KG1 (cell line): Measurements from ENCODE around the gene CLIC6.

Experiments
- DNase-seq: peaks from one replicate; lab custom pipeline; 2025; lab: John Stamatoyannopoulos, UW

The CLIC6 gene

DNA sequence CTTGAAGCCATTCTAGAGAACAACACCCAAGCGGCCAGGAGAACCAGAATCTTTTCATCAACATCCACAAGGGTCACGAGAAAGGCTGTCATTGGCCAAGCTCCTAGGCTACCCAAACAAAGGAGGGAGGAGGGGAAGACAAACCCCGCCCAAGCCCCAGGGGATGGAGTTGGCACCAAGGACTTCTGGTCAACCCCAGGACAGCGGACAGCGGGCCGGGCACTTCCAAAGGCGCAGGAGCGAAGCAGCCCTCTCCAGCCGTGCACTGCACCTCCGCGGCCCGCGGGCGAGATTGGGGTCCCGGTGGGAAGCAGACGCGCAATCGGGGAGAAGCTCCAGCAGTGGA is at the start of gene CLIC6:
TSS of gene CLIC6 (plus strand) at position 192 of the 346 bp plus-strand sequence. CDS start 395 bp downstream, outside the sequence.
- DNase-seq, result no peak

- no peak for DNase-seq
Observed at GRCh38 chr21:34619841-34620665, 48.7 kb upstream of the CLIC6 start.

DNA sequence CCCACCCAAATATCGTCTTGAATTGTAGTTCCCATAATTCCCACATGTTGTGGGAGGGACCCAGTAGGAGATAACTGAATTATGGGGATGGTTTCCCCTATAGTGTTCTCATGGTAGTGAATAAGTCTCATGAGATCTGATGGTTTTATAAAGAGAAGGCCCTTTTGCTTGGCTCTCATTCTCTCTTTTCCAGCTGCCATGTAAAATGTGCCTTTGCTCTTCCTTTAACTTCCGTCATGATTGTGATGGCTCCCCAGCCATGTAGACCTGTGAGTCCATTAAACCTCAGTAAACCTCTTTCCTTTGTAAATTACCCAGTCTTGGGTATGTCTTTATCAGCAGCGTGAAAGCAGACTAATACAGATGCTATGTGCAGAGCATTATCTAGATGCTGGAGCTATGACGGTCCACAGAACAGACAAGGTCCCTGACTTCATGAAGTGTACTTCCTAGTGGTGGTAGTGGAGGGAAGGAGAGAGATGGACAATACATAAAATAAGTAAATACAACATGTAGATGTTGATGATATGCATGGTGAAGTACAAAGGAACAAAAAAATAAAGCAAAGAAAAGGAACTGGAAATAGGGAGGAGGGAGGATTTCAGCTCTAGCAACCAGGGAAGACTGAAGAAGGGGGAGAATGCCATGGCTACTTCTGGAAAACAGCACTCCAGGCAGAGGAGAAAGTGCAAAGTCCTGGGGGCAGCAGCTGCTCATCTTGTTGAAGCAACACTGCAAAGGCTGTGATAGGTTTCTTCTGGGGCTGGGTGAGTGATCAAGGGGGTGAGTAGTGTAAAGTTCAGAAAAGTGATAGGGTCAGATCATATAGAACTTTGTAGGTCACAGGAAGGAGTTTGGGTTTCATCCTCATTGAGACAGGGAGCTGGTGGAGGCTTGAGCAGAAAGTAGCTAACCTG is 47.1 kb upstream of the CLIC6 start:
- no peak for DNase-seq

GRCh38 chr21:34623516-34623915 is 45.3 kb upstream of the CLIC6 start:
- DNase-seq, result no peak

- no peak for DNase-seq
Observed at GRCh38 chr21:34625030-34625593, 43.7 kb upstream of the CLIC6 start.

GRCh38 chr21:34626131-34626530 is 42.7 kb upstream of the CLIC6 start:
- DNase-seq, result no peak

GRCh38 chr21:34630536-34631143 is 38.2 kb upstream of the CLIC6 start:
- DNase-seq, result peak; percentile 47

GRCh38 chr21:34632498-34632897 is 36.3 kb upstream of the CLIC6 start:
- no peak for DNase-seq

DNA sequence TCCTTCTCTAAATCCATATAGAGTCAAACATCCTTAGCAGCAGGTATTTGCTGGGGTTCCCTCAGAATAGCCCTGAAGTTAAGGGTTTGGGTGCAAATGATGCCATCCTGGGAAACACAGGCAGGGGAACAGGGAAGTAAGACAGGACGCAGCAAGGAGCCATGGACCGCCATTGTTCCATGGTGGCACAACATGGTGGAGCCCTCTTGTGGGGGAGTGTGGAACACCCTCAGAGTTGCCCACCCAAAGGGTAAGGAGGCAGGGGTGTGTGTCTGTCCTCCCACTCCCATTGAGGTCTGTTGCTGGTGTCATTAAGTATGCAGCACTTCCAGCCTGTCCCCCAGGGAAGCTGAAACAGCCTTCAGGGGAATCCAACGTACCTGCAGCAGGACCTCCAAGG is 33.5 kb upstream of the CLIC6 start:
- DNase-seq, result no peak

GRCh38 chr21:34636961-34637360 is 31.8 kb upstream of the CLIC6 start:
- DNase-seq, result no peak

DNA sequence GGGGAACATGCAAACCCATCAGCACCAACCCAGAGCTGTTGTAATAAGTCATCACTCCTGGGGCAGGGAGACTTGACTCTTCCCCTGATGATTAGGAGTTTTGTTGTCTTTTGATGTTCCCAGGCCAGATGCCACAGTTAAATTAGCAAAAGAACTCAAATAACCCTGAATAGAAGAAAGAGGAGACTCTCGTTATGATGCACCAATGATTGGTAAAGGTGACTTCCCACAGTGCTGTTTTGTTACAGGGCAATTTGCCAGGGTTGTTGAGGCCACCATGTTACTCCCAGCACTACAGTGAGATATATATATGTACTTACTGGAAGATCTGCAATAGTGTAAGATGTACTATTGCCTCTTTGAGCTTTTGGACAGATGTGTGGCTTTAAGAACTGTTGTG is 29.5 kb upstream of the CLIC6 start:
- DNase-seq, result no peak

DNA sequence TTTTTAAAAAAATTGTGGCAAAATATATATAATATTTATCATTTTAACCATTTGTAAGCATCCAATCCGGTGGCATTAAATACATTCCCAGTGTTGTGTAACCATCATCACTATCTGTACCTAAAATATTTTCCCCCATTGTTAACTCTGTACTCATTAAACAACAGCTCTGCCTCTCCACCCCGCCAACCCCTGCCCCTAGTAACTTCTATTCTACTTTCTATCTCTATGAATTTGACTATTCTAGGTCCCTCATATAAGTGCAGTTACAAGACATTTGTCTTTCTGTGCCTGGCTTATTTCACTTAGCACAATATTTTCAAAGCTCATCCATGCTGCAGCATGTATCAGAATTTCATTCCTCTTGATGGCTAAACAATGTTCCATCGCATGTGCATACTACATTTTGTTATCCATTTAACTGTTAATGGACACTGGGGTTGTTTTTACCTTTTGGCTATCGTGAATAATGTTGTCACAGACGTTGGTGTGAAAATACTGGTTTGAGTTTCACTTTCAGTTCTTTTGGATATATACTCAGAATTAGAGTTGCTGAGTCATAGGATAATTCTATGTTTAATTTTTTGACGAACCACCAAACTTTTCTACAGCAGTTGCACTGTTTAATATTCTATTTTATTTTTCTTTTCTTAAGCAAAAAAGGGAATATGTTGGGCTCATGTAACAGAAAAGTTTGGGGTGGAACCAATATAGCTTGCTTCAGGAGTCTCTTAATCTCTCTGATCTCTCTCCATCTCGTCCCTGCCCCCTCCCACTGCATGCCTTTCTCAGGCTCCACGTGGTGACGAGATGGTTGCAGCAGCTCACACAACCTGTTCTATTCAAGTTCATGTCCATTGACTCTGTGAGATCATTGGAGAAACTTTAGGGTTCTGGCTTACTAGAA is 28.7 kb upstream of the CLIC6 start:
- DNase-seq, result no peak

GRCh38 chr21:34640858-34641257 is 27.9 kb upstream of the CLIC6 start:
- no peak for DNase-seq

DNA sequence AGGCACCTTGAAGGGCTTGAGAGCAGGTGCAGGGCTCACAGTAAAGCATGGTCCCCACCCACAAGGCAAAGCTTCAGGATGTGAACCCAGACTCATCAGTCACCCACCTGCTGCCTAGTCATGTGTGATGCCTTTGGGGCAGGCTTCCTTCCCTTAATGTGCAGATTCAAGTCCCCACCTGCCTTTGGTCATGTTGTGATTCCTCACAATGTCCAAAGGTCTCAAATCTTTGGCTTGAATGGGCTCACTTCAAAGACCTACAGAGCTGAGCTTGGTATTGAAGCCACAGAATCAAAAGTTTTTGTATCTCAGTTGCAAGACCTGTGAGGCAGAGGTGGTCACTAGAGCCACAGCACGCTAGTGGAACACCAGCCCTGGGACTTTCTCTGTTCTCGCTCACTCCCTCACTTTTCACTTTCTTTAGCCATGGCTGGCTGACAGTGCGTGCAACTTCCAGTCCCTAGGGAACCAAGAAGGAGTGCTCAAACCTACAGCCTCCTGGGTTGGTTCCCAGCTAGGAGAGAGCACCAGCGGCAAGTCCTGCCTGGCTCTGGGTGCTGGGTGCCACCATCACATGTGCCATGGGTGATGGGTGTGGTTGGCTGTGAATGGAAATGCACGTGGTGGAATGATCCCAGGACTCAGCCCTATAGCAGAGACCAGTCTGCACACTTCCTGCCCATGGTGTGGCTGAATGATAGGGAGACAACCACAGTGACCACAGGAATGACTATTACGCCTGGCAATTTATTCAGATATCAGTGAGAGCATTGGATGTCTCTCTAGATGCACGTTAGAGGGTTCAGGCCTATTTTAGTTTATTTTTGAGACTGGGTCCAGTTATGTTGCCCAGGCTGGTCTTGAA is 26.4 kb upstream of the CLIC6 start:
- no peak for DNase-seq

DNA sequence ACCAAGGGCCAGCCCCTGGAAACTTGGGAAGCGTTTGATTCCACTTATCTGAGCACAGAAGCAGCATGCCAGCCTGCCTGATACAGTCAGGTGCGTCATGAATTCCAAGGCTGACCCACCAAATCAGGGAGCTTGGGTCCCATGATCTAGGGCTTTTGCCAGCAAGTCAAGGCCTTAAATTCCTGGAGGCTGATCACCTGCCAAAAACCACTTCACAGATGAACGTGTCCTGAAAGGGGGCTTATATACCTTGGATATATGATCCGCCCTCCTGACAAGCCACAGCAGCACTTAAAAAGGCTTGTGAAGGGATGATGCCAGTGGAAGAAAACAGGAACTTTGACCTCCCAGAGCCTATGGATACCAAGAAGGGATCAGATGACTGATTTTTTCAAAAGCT is 24.0 kb upstream of the CLIC6 start:
- DNase-seq, result no peak

DNA sequence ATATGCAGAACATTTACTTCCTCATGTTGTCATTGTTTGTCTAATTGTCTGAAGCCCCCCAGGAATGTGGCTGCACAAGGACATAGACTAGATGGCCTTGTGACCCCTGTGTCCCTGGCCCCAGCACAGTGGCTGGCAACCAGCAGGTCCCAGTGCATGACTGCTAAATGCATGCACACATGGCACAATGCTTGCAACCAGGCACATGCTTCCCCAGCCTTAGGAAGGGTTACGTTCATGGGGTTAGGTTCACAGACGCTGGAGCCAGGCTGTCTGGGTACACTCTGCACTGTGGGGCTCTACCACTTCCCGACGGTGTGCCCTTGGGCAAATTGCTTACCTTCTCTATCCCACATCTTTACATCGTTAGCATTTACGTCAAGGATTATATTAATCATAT is 21.2 kb upstream of the CLIC6 start:
- DNase-seq, result no peak

DNA sequence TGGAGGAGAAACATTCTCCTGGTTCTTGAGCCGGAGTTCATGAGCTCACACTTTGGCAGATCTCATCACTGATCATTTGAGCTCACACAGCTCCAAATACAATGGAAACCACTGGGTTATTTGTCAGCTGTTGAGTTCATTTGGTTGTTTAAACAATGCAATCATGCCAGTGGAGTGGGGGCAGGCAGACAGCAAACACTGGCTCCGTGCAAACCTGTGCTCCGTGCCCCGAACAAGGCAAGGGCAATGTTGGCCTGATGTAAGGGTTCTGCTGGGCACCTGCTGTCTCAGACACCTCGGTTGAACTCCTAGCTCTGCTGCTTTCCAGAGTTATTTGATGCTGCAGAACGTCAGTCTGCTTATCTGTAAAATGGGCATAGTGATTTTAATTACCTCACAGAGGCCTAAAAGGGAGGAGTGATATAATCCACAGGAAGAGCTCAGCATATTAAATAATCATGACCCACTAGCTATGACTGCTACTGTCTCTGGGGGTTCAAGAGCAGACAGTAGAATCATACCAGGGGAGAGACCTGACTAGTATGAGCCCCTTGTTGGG is 20.0 kb upstream of the CLIC6 start:
- no peak for DNase-seq

DNA sequence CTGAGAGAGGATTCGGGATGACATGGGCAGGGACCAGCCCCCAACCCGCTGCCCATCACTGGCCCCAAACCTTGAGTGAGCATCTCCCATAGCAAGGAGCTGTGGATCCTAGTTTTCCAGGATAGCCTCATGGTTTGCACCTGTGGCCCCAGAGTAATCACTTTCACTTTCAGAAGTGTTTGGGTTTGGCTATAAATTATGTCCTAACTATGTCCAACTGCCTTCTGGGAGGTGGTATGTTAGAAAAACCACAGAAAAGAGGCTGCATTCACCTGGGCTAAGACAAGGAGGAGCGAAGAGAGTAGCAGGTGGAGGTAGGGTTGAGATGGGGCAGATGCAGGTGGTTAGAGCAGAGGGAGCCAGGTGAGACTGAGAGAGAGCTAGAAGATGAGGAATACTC is 19.4 kb upstream of the CLIC6 start:
- DNase-seq, result no peak

DNA sequence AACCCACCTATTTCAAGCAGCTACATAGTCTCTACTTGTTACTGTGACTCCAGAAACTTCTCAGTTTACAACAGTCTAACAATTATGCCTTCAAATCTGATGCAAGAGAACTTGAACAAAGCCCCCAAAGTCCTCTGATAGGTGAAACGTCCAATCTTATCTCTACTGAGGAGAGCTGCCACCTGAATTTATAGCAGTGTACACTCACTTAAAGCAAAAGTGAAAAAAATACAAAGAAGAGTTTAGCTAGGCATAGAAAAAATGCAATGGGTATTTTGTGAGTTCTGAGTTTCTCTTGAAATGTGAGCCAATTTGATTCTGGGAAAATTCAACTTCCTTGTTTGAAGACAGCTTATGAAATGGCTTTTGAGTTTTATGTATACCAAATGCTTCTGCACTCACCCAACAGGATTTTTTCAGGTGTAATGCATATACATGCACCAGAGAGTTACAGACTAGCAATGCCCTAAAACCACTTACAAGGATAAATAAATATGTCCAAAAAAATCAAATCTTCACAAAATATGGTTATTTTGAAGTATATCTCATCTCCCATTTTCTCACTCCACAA is 17.8 kb upstream of the CLIC6 start:
- DNase-seq, result no peak

- DNase-seq, result no peak
Observed at GRCh38 chr21:34651642-34652041, 17.2 kb upstream of the CLIC6 start.
